OCI-LY3 (cell line): Measurements from ENCODE around the gene ZC3H12D.

Source experiments
- H2AFZ ChIP-seq: fragments of 200-600, 300-600 bp; shearing (Covaris generic); 2 replicates; pipeline ENCODE4 v1.6.0; 2014; ENCODE audit warnings: antibody characterized with exemption, low read depth, low read length
- H3K27ac ChIP-seq: fragments of 200-600, 300-600 bp; sonication (generic); 2 replicates; pipeline ENCODE4 v1.5.1; 2014; ENCODE audit warnings: mild to moderate bottlenecking, low read length, moderate library complexity, mixed read lengths
- H3K27me3 ChIP-seq: fragments of 200-600, 300-600 bp; sonication (generic); 2 replicates; pipeline ENCODE4 v1.6.1; 2014; ENCODE audit warnings: low read depth, low read length, mixed read lengths
- H3K36me3 ChIP-seq: fragments of 200-600, 300-600 bp; sonication (generic); replicated peaks from 2 replicates; pipeline ENCODE3; 2014; ENCODE audit warnings: low read depth, low read length, mixed read lengths
- H3K4me1 ChIP-seq: fragments of 300-600, 200-600 bp; sonication (generic); 2 replicates; pipeline ENCODE4 v1.6.1; 2014; ENCODE audit warnings: low read length, mixed read lengths
- H3K4me2 ChIP-seq: fragments of 200-600, 300-600 bp; sonication (generic); 2 replicates; pipeline ENCODE4 v1.6.1; 2014; ENCODE audit warnings: low read length, mixed read lengths
- H3K4me3 ChIP-seq: fragments of 300-600, 200-600 bp; sonication (generic); 2 replicates; pipeline ENCODE4 v1.5.1; 2014; ENCODE audit warnings: antibody characterized with exemption, mild to moderate bottlenecking, low read length, moderate library complexity
- H3K79me2 ChIP-seq: fragments of 300-600, 200-600 bp; shearing (Covaris generic); 2 replicates; pipeline ENCODE4 v1.6.1; 2014; ENCODE audit warnings: mild to moderate bottlenecking, low read length, mixed read lengths
- H3K9ac ChIP-seq: fragments of 300-600, 200-600 bp; shearing (Covaris generic); 2 replicates; pipeline ENCODE4 v1.6.0; 2014; ENCODE audit warnings: mild to moderate bottlenecking, low read length, moderate library complexity
- H3K9me3 ChIP-seq: fragments of 200-600, 300-600 bp; shearing (Covaris generic); 2 replicates; pipeline ENCODE4 v1.6.1; 2014; ENCODE audit warnings: low read length, mixed read lengths; ENCODE audit not compliant: insufficient read depth
- H4K20me1 ChIP-seq: fragments of 200-600, 300-600 bp; sonication (generic); 2 replicates; pipeline ENCODE4 v1.6.1; 2016; ENCODE audit warnings: low read length, mixed read lengths; ENCODE audit not compliant: insufficient read depth
- EZH2phosphoT487 ChIP-seq: fragments of 200-600 bp; shearing (Covaris generic); IDR thresholded peaks from 2 replicates; pipeline ENCODE4 v1.6.1; 2018; ENCODE audit warnings: antibody characterized with exemption, mixed run types, low read depth
- TF ChIP-seq, protein P1 (sequence below): fragments of 200-600, 300-600 bp; sonication (generic); IDR thresholded peaks from 2 replicates; pipeline ENCODE4 v1.5.1; 2014; ENCODE audit warnings: antibody characterized with exemption, low read length, low read depth

ZC3H12D gene

GRCh38 chr6:149431905-149432775 is 52.7 kb downstream of the ZC3H12D start:
- no peaks in the 10 kb centered on the region for H3K36me3 ChIP-seq
- H3K9me3 ChIP-seq, result no peaks in the 10 kb centered on the region
- TF ChIP-seq EZH2phosphoT487, result no peak
- TF ChIP-seq, protein P1, sequence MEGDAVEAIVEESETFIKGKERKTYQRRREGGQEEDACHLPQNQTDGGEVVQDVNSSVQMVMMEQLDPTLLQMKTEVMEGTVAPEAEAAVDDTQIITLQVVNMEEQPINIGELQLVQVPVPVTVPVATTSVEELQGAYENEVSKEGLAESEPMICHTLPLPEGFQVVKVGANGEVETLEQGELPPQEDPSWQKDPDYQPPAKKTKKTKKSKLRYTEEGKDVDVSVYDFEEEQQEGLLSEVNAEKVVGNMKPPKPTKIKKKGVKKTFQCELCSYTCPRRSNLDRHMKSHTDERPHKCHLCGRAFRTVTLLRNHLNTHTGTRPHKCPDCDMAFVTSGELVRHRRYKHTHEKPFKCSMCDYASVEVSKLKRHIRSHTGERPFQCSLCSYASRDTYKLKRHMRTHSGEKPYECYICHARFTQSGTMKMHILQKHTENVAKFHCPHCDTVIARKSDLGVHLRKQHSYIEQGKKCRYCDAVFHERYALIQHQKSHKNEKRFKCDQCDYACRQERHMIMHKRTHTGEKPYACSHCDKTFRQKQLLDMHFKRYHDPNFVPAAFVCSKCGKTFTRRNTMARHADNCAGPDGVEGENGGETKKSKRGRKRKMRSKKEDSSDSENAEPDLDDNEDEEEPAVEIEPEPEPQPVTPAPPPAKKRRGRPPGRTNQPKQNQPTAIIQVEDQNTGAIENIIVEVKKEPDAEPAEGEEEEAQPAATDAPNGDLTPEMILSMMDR, result peak; percentile 82
- peaks cover 6% of the 10 kb centered on the region for H3K4me1 ChIP-seq
- H3K4me3 ChIP-seq, result peak overlapping the region; percentile 63
- H4K20me1 ChIP-seq, result no peaks in the 10 kb centered on the region
- H2AFZ ChIP-seq, result no peak overlapping the region
- no peaks in the 10 kb centered on the region for H3K27me3 ChIP-seq
- peak overlapping the region; percentile 82 for H3K4me2 ChIP-seq
- H3K9ac ChIP-seq, result no peak overlapping the region
- H3K79me2 ChIP-seq, result no peaks in the 10 kb centered on the region
- H3K27ac ChIP-seq, result no peak overlapping the region

DNA sequence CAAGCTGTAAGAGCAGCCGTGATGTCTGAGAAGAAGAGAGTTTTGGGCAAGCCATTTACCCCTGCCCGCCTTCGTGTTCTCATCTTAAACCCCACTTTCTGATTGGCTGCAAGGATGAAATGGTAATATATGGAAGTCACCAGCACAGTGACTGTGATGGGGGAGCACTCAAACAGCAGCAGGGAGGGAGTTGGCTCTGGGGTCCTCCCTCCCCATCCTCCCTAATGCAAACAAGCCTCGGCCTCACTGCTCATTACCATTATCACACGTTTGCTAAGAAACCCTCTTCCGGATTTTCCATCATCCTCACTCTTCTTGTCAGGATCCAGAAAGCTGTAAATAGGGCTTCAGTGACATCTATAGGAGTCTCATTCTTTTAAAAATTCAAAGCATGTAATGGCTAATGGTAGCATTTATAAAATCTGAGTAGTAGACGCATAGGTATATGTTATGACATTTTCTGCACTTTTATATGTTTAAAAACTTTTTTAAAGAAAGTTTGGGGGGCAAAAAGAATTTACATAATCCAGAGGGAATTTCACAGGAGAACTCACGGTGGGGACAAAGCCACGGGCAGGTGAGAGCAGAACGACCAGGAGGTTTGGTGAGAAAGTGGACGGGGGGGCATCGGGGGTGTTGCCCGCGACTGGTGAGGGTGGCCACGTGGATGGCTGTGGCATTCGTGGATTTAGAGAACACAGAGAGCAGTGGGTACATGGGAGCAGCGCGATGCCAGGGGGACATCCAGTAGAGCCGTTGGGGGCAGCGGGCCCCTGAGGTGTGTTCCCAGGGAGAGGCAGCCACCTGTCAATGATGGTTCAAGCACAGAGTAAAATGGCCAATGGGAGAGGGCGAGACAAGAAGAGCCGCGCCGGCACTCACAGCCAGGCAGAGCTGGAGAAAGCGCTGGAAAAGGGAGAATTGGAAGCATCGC is 55.1 kb downstream of the ZC3H12D start:
- Histone ChIP-seq H2AFZ (no peak overlapping the region), H4K20me1 (no peaks in the 10 kb centered on the region), H3K4me1 (peaks cover 6% of the 10 kb centered on the region), H3K36me3 (no peaks in the 10 kb centered on the region), H3K9me3 (no peaks in the 10 kb centered on the region), H3K4me2 (no peak overlapping the region), H3K27ac (no peak overlapping the region), H3K79me2 (no peaks in the 10 kb centered on the region), H3K9ac (no peak overlapping the region), H3K4me3 (no peak overlapping the region), H3K27me3 (no peaks in the 10 kb centered on the region)
- TF ChIP-seq, protein P1, result no peak
- no peak for TF ChIP-seq EZH2phosphoT487

GRCh38 chr6:149428606-149429005 is 56.2 kb downstream of the ZC3H12D start:
- Histone ChIP-seq H3K9me3 (no peaks in the 10 kb centered on the region), H2AFZ (no peak overlapping the region), H3K27ac (no peak overlapping the region), H3K79me2 (no peaks in the 10 kb centered on the region), H3K27me3 (no peaks in the 10 kb centered on the region), H3K36me3 (no peaks in the 10 kb centered on the region), H3K4me3 (no peak overlapping the region), H3K9ac (no peak overlapping the region), H3K4me2 (no peak overlapping the region), H3K4me1 (peaks cover 6% of the 10 kb centered on the region), H4K20me1 (no peaks in the 10 kb centered on the region)
- TF ChIP-seq EZH2phosphoT487, result no peak
- TF ChIP-seq, protein P1, result no peak

DNA sequence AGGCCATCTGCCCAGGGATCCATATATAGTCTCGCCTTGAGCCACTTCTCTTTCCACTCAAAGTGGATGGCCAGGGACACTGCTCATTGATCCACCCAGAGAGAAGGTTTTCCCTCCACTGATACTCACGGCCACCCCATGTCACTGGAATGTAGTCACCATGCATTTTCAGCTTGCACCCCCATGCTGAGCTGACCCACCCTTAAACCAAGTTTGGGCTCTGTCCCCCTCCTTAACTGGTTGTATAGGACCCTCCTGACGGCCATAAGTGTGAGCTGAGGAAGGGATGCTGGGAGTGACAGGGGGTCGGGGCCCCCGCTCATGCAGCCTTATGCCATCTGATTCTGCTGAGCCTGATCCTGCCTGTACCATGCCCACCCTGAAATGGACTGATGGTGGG is 59.1 kb downstream of the ZC3H12D start:
- TF ChIP-seq, protein P1, result no peak
- no peak for TF ChIP-seq EZH2phosphoT487
- H3K4me2 ChIP-seq, result no peak overlapping the region

More for the DNA sequence above, 59.1 kb downstream of the ZC3H12D start:
- Histone ChIP-seq H3K4me1 (peaks cover 11% of the 10 kb centered on the region), H3K36me3 (no peaks in the 10 kb centered on the region), H3K9ac (no peak overlapping the region), H2AFZ (no peak overlapping the region), H3K9me3 (no peaks in the 10 kb centered on the region), H3K79me2 (no peaks in the 10 kb centered on the region), H3K4me3 (no peak overlapping the region), H4K20me1 (no peaks in the 10 kb centered on the region), H3K27me3 (no peaks in the 10 kb centered on the region), H3K27ac (no peak overlapping the region)
